ENCODE measurements around the gene PSORS1C2.

GRCh38 chr6:31186052-31186734, 47.3 kb upstream of the PSORS1C2 start:
- no peak for TF ChIP-seq CTCF (IDR thresholded peaks at IDR 0.05; ENCODE audit: insufficient read depth, low read length)
- no peak for TF ChIP-seq SPI1 (IDR thresholded peaks at IDR 0.05; ENCODE audit: borderline replicate concordance, low read depth)
- TF ChIP-seq REST (IDR thresholded peaks at IDR 0.05; ENCODE audit: insufficient replicate concordance, low read depth): no peak
- no peak for TF ChIP-seq POLR2AphosphoS5 (IDR thresholded peaks at IDR 0.05; ENCODE audit: low read depth)
- TF ChIP-seq GABPA (IDR thresholded peaks at IDR 0.05; ENCODE audit: low read depth): no peak
